Measurements from ENCODE around the gene VPS41.
"Not testable (repeated sequence)": the region's sequence is repeated elsewhere in the genome, so short reads cannot be mapped to it uniquely, and the experiment has no call there.

Gene VPS41

DNA sequence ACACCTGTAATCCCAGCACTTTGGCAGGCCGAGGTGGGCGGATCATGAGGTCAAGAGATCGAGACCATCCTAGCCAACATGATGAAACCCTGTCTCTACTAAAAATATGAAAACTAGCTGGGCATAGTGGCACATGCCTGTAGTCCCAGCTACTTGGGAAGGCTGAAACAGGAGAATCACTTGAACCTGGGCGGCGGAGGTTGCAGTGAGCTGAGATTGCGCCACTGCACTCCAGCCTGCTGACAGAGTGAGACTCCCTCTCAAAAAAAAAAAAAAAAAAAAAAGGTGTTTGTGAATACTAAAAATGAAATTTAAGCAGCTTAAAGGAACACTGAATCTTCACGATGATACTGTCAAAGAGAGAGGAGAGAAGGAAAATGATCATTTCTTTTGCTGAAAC lies 54.0 kb downstream of the VPS41 start:
- DNase-seq = not testable (repeated sequence)

DNA sequence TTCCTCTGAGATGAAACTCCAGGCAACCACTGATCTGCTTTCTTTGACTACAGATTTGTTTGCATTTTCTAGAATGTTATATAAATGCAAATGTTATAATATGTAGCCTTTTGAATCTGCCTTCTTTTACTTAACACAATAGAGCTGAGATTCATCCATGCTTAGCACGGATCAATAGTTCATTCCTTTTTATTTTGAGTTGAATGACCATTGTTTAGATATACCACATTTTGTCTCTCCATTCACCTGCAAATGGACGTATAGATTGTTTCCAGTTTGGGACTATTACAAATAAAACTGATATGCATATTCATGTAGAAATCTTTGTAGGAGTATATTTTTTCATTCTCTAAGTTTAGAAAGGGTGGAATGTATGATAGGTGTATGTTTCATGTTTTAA lies 57.7 kb downstream of the VPS41 start:
- DNase-seq = no peak

GRCh38 chr7:38846280-38846679 lies 62.7 kb downstream of the VPS41 start:
- DNase-seq = no peak

- DNase-seq = no peak
Measured at GRCh38 chr7:38844952-38845563, 63.9 kb downstream of the VPS41 start.

GRCh38 chr7:38842746-38843145 lies 66.2 kb downstream of the VPS41 start:
- DNase-seq = no peak

DNA sequence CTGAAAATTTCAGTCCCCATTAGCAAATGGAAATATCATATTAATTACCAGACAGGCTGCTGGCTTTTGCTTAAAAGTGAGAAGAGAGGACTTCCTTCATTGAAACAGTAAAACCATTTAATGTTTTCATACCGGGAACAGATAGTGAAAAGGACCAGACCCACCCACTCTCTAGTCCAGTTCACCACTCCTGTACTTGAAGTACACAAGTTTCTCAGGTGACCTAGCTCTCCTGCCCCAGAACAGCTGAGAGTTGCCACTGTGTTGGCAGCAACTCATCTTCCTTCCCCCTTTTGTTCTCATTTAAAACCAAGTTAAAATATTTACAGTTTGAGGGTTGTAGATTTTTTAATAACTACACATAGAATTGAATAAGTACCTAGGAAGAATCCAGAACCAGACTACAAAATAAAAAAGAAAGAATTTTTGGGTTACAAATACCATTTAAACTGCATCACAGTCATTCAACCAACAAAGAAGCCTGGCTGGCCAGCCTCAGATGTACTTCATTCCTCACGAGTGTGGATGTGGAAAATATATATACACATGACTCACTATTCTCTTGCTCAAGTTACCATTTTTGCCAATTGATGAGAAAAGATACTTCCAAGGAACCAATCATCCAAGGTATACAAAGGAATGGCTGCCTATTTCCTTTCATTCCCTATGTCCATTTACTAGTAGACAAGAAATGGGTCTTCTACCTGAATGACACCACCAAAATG lies 68.1 kb downstream of the VPS41 start:
- DNase-seq = no peak

DNA sequence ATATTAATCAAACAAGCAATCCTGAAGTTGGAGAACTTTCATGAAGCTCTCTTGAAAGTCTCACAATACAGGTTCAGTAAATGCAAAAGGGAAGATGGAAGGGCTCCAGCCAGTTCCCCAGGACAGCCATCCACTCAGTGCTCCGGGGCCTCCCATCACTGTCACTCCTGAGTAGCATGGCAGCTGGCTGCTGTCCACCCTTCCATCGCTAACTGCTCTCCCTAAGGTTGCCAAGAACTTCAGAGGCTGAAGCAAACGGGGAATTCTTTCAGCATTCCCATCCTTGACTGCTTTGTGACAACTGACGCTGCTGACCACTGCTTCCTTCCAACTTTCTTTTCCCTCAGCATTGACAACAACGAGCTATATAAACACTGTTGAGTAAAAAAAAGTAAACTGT lies 69.1 kb downstream of the VPS41 start:
- DNase-seq = no peak

DNA sequence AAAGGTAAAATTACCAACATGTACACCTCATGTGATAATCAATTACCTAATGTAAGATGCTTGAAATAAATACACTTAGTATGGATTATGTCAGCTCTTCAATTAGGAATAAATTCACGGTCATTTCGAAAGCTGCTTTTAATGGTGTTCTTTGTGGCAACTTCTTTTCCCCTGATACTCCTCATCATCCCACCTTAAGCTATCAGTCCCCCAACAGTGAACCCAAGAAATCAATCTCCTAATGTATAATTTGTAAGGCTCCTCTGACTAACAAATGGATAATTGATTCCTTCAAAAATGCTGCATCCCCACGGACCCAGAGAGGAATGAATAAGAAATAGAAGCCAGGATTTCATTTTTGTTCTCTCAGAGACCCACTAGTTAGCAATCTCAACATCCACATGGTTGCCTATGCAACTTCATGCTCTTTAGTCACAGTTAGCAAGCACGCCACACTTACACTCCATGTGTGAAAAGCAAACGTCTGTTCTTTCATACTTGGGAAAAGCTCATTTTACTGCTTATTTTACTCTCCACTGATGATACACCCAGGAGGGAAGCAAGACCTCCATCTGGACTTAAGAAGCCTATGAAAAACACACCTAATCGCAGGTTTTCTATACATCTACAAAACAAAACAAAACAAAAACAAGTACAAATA lies 70.1 kb downstream of the VPS41 start:
- no peak for DNase-seq

GRCh38 chr7:38834357-38834756 lies 74.6 kb downstream of the VPS41 start:
- no peak for DNase-seq

GRCh38 chr7:38833329-38833728 lies 75.7 kb downstream of the VPS41 start:
- DNase-seq = no peak

- DNase-seq = no peak
Measured at GRCh38 chr7:38831259-38831996, 77.6 kb downstream of the VPS41 start.

- DNase-seq = no peak
Measured at GRCh38 chr7:38830826-38831225, 78.2 kb downstream of the VPS41 start.

- no peak for DNase-seq
Measured at GRCh38 chr7:38829488-38830165, 79.4 kb downstream of the VPS41 start.

GRCh38 chr7:38828026-38828425 lies 81.0 kb downstream of the VPS41 start:
- no peak for DNase-seq

DNA sequence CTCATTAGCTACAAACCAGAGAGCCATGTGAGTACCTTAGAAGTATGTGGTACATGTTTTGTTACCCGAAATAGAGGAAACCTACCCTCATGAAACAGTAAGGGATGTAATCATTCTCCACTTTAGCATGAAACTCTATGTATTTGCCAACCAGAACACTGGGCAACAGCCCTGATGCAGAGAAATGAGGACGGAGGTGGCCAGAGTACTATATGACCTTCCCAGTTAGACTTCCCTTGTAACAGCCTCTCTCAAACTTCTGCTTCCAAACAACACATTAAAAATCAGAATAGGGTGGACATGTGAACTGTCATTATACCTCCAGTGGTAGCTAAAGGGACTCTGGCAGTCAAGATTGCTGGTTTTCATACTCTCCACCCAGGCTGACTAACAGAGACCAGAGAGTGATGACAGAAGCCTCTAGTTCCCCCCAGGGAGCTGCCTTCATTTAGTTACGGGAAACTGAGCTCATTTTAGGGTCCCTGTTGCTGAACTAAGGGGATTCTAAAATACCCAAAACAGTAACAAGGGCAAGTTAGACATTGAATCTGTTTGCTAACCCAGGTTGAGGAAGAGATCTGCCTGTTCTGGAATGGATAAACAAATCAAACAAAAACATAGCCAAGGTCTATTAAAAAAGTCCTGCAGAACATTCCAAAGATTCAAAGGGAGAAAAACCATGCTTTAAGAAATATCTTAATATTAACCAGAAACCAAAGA lies 83.1 kb downstream of the VPS41 start:
- no peak for DNase-seq

DNA sequence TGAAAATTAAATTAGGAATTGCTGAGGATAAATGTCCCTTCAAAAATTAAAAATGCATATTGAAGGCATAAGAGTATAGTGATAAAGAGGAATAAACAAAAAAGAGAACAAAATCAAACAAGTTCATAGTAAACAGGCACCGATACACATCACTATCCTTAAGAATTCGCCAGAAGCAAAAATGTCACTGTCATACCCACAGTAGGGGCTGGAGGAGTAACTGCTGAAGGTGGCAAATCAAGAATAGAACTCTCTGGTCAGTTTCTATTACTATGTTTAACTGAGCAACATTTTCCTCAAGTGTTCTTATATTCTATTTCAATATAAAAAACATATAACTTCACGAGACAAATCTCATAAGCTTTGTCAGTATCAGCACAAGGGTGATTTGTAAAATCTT lies 84.0 kb downstream of the VPS41 start:
- DNase-seq = no peak

- DNase-seq = no peak
Measured at GRCh38 chr7:38822549-38822948, 86.4 kb downstream of the VPS41 start.

DNA sequence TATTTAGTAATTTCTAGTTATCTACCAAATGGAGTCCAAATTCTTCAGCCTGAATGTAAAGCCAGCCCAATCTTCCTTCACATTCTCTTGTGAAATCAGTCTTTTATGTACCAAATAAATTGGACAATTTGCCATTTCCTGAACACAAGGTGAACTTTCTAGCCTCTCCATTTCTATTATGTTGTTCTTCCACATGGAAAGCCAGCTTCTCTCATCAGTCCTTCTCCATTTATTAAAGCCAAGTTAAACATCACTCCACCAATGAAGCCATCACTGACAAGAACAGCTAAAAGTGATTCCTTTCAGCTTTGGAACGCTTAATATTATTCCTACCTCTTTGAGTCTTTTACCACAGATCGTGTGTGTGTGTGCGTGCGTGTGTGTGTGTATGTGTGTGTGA lies 88.4 kb downstream of the VPS41 start:
- DNase-seq = no peak

- DNase-seq = no peak
Measured at GRCh38 chr7:38819463-38819862, 89.5 kb downstream of the VPS41 start.

- DNase-seq = no peak
Measured at GRCh38 chr7:38817526-38817925, 91.5 kb downstream of the VPS41 start.

DNA sequence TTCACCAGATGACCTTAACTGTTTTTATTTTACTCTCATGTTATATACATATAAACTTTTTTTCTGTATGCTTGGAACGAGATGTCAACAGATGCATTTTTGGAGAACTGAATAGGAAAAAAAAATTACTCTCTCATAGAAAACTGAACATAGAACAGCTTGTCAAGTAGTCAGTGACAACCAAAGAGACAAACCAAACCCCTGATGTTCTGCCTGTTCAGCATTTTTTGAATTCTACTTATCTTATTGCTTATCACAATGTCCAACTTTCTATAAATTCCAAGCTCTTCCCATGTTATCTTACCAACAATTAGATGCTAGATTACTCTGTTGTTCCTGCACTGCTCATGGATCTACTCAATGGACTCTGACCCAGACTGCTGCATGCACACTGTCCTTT lies 95.2 kb downstream of the VPS41 start:
- DNase-seq = no peak

DNA sequence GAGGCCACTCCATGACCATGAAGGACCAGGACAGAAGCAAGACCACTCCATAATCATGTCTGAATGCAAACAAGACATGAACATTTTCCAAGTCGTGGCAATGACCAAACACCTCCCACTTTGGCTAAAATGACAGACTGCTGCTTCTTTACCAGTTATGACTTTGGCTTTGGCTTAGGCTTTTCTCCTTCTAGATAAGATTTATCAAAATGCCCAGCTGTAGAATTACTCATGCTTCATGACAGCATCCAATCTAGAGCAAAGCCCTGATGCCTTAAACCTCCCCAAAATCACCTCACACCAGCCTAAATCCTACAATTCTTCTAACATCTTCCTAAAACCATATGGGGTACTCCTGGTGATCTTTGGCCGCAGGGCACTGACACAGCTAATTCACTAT lies 102.1 kb downstream of the VPS41 start:
- DNase-seq = no peak

Measured in activated gamma-delta T cell (primary cell).